GM10266 (cell line): ENCODE data around the gene OLFML2A.

Source experiments
- DNase-seq: peaks from one replicate; pipeline ENCODE4 v3.0.0; 2012; ENCODE audit errors: extremely low spot score
- CTCF ChIP-seq: IDR thresholded peaks from 2 replicates; pipeline ENCODE4 v1.5.1; 2012; ENCODE audit warnings: mild to moderate bottlenecking, low read depth; ENCODE audit not compliant: control insufficient read depth, insufficient read depth; ENCODE audit errors: missing control alignments

Gene OLFML2A

GRCh38 chr9:124783830-124784229 is 6.9 kb downstream of the OLFML2A start:
- no peak for DNase-seq
- no peak for TF ChIP-seq CTCF

GRCh38 chr9:124784509-124784908 is 7.6 kb downstream of the OLFML2A start:
- DNase-seq, result no peak
- no peak for TF ChIP-seq CTCF

GRCh38 chr9:124786881-124787573 is 10.1 kb downstream of the OLFML2A start:
- DNase-seq, result no peak
- no peak for TF ChIP-seq CTCF

- DNase-seq, result no peak
- TF ChIP-seq CTCF, result no peak
Measured at GRCh38 chr9:124788542-124789217, 11.7 kb downstream of the OLFML2A start.

GRCh38 chr9:124789531-124789930 is 12.6 kb downstream of the OLFML2A start:
- no peak for TF ChIP-seq CTCF

GRCh38 chr9:124790301-124790700 is 13.4 kb downstream of the OLFML2A start:
- DNase-seq, result no peak
- TF ChIP-seq CTCF, result no peak

More at GRCh38 chr9:124789531-124789930, 12.6 kb downstream of the OLFML2A start:
- no peak for DNase-seq

GRCh38 chr9:124790801-124791505 is 14.0 kb downstream of the OLFML2A start:
- no peak for TF ChIP-seq CTCF
- DNase-seq, result no peak
